B cell (primary cell): ENCODE measurements around the gene SNX19. TPM values are rescaled to one million over a fixed set of nuclear protein-coding genes. Genes with fewer than 3 reads are reported as not detected.

Experiments
- ATAC-seq: fragments of 200-7000 bp; cut with Tn5 transposase; one replicate; pipeline ENCODE4 v1.10.0; 2021; ENCODE audit warnings: low read depth, mild to moderate bottlenecking, moderate number of reproducible peaks, moderate library complexity
- CTCF ChIA-PET: fragments of 350-600 bp; sonication (Branson Sonifier 250); formaldehyde crosslinking; loops from one replicate; lab custom pipeline; 2021; ENCODE audit warnings: antibody characterized with exemption, inconsistent platforms; lab: Charles Lee
- POLR2A ChIA-PET: fragments of 350-600 bp; sonication (Branson Sonifier 250); formaldehyde crosslinking; loops from one replicate; lab custom pipeline; 2021; ENCODE audit warnings: antibody characterized with exemption; lab: Charles Lee
- DNase-seq: peaks from one replicate; pipeline ENCODE4 v3.0.0; 2013
- H2AFZ ChIP-seq: 2 replicates; pipeline ENCODE4 v1.6.1; 2012; ENCODE audit warnings: mild to moderate bottlenecking, low read depth, low read length; ENCODE audit not compliant: insufficient read depth, poor library complexity, severe bottlenecking
- H3K27ac ChIP-seq, 2 donors: 1 replicate in 1 of 2; 2 replicates in 1 of 2; pipeline ENCODE4 v1.5.1; 2012 to 2013; ENCODE audit warnings: low read length in 2 of 2, mild to moderate bottlenecking in 2 of 2, moderate library complexity in 1 of 2
- H3K27me3 ChIP-seq, 4 experiments: fragments of 200-600 bp in 1 of 4; sonication (generic) in 1 of 4; replicated peaks in 1 of 4; 1 replicate in 2 of 4; 2 replicates in 2 of 4; pipeline versions ENCODE4 v1.6.1 to v1.7.0; 2013 to 2016; ENCODE audit warnings: low read length in 3 of 4, mild to moderate bottlenecking in 2 of 4, mixed read lengths in 1 of 4, moderate library complexity in 1 of 4; ENCODE audit not compliant: insufficient read depth in 4 of 4, control insufficient read depth in 3 of 4; ENCODE audit errors: control extremely low read depth in 1 of 4
- H3K36me3 ChIP-seq, 2 experiments: replicated peaks in 1 of 2; 1 replicate in 1 of 2; 2 replicates in 1 of 2; pipeline versions ENCODE4 v1.6.1 to v1.7.1; 2013; ENCODE audit warnings: low read length in 1 of 2; ENCODE audit not compliant: insufficient read depth in 2 of 2, control insufficient read depth in 1 of 2; ENCODE audit errors: control extremely low read depth in 1 of 2, extremely low read depth in 1 of 2
- H3K4me1 ChIP-seq, 2 donors: fragments of 200-600 bp in 1 of 2; sonication (generic) in 1 of 2; 1 replicate in 1 of 2; 2 replicates in 1 of 2; pipeline versions ENCODE4 v1.5.1 to v1.6.1; 2013 to 2017; ENCODE audit warnings: low read length in 2 of 2; ENCODE audit not compliant: control insufficient read depth in 2 of 2, insufficient read depth in 2 of 2
- H3K4me2 ChIP-seq: replicated peaks from 2 replicates; pipeline ENCODE3; 2012; ENCODE audit warnings: mild to moderate bottlenecking, low read depth, low read length; ENCODE audit not compliant: poor library complexity, severe bottlenecking
- H3K4me3 ChIP-seq, 5 experiments: fragments of 200-600 bp in 1 of 5; sonication (generic) in 1 of 5; 1 replicate in 3 of 5; 2 replicates in 2 of 5; pipeline versions ENCODE4 v1.5.1 to v1.7.0; 2011 to 2016; ENCODE audit warnings: low read length in 4 of 5, mild to moderate bottlenecking in 4 of 5, low read depth in 2 of 5, control low read depth in 1 of 5, moderate library complexity in 1 of 5; ENCODE audit not compliant: insufficient read depth in 1 of 5; ENCODE audit errors: control extremely low read depth in 1 of 5, extremely low read depth in 1 of 5
- H3K79me2 ChIP-seq: fragments of 200-600 bp; sonication (generic); one replicate; pipeline ENCODE4 v1.6.0; 2016; ENCODE audit warnings: low read length; ENCODE audit not compliant: control insufficient read depth, insufficient read depth
- H3K9ac ChIP-seq: fragments of 200-600 bp; sonication (generic); 2 replicates; pipeline ENCODE4 v1.6.1; 2017; ENCODE audit warnings: mild to moderate bottlenecking, low read length, moderate library complexity
- H3K9me3 ChIP-seq, 3 donors: one replicate each; pipeline versions ENCODE4 v1.6.1 to v1.7.1; 2013; ENCODE audit warnings: low read length in 2 of 3; ENCODE audit not compliant: control insufficient read depth in 2 of 3, insufficient read depth in 1 of 3; ENCODE audit errors: control extremely low read depth in 1 of 3
- H4K20me1 ChIP-seq: 2 replicates; pipeline ENCODE4 v1.6.0; 2012; ENCODE audit warnings: mild to moderate bottlenecking, low read length; ENCODE audit not compliant: insufficient read depth, control insufficient read depth, poor library complexity, severe bottlenecking
- H3K27ac Mint-ChIP-seq: one replicate; pipeline ENCODE4 v1.8.0; 2021; ENCODE audit warnings: mixed read lengths
- H3K27me3 Mint-ChIP-seq: one replicate; pipeline ENCODE4 v1.8.0; 2021; ENCODE audit warnings: mixed read lengths
- H3K4me1 Mint-ChIP-seq: one replicate; pipeline ENCODE4 v1.8.0; 2021; ENCODE audit warnings: mixed read lengths
- H3K4me3 Mint-ChIP-seq: one replicate; pipeline ENCODE4 v1.8.0; 2021; ENCODE audit warnings: mixed read lengths
- H3K9me3 Mint-ChIP-seq: one replicate; pipeline ENCODE4 v1.8.0; 2022; ENCODE audit warnings: mixed read lengths; ENCODE audit not compliant: insufficient read depth
- EZH2 ChIP-seq: IDR thresholded peaks from 2 replicates; pipeline ENCODE4 v1.6.1; 2012; ENCODE audit warnings: borderline replicate concordance, low read depth, mild to moderate bottlenecking, moderate library complexity, low read length; ENCODE audit not compliant: insufficient read depth, poor library complexity, severe bottlenecking
- WGBS: methylation state at CpG from one replicate; pipeline ENCODE4 v1.1.5; 2013; ENCODE audit warnings: missing lambda C conversion rate; ENCODE audit not compliant: insufficient coverage; 5-methylcytosine and 5-hydroxymethylcytosine counted together
- intact Hi-C: fragments of 100-400 bp; cut with micrococcal nuclease; formaldehyde crosslinking; loops from one replicate; pipeline ENCODE4 v1.10.0; 2022
- polyA plus RNA-seq: library from polyadenylated mRNA; depleted of rRNA; stranded (reverse); fragments of >200 nt; gene quantifications from 2 replicates; pipeline ENCODE4 v1.2.3, GENCODE V29; 2012
- total RNA-seq, 2 donors: library from RNA; stranded (reverse); fragments of 120-200 nt in 1 of 2; gene quantifications; 1 replicate in 1 of 2; 2 replicates in 1 of 2; pipeline versions ENCODE4 v1.2.3 to v1.2.4, GENCODE V29; 2013 to 2022
- TF ChIP-seq, protein P1 (sequence below): fragments of 200-600 bp; IDR thresholded peaks from one replicate; pipeline ENCODE4 v1.8.0; 2022; ENCODE audit warnings: antibody characterized with exemption, mild to moderate bottlenecking

The SNX19 gene
- total and polyA plus RNA-seq, 2 donors (not counting 1 experiment from before 2014, with no cell fraction given): 24.2 to 74.0 TPM

DNA sequence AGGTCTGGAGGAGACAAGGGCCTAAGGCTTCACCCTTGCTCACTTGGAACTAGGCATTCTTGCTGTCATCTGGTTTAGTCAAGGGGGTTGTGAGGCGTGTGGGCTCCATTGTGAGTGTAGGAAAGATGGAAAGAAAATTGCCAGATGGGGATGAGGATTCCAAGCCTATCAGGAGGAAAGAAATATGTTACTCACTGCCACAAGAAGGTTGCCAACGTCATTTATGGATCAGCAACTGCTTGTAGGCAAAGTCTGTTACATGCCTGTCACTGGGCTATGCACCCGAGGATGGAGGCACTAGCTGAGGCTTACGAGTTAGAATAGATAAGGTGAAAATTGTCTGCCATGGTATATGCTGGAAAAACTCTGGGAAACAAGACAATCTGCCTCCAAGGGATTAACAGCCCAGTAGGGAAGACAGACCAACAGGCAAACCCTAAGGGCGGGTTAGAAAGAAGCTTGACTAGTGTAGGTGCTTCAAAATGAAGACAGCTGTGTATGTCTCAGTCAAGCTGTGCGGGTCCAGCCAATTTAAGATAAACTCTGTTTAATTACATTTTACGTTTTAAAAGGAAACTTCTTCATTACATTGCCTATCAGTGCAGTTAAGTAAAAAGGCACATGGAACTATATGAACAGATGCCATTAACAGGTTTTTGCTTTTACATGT is 47.4 kb downstream of the SNX19 start:
- CTCF ChIA-PET: interaction anchor here (1.3 kb wide), 1 partner anchor 10 kb away, joined by 3 read pairs; no protein-coding TSS in a partner anchor

DNA sequence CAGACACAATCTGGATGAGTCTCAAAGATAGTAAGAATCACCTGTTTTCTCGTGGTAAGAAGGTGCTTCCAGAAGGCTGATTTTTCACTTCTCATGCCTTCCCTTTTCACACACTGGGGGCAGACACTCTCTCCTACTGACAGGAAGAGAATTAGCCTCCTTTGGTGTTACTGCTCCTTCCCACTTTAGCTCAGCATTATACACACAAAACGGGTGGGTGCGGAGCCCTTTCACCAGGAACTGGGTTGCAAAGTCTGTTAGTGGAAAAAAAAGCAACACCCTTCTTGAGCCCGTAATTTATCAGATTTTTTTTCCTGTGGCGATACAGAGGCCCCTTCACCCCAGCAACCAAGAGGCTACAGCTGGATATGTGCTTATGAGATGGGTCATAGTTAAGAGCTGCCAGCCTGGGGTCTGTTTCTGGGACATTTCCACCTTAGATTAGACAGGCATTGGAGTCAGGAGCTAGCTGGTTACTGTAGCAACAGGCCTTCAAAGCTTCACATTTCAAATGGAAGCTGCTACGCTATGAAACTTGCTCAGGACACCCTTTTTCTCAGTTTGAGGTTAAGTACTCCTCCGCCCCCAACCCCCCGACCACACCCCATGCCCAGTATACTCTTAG is 48.1 kb downstream of the SNX19 start:
- Histone ChIP-seq H3K36me3 (peaks cover 8 to 9% of the 10 kb centered on the region in 2 experiments), H3K79me2 (no peaks in the 10 kb centered on the region), H3K27me3 (no peaks in the 10 kb centered on the region), H4K20me1 (no peaks in the 10 kb centered on the region), H2AFZ (no peak overlapping the region), H3K9me3 (no peaks in the 10 kb centered on the region), H3K4me1 (no peaks in the 10 kb centered on the region), H3K27ac (no peak overlapping the region), H3K4me3 (no peak overlapping the region), H3K9ac (no peak overlapping the region), H3K4me2 (no peak overlapping the region)
- CTCF ChIA-PET: interaction anchor here (0.6 to 1.1 kb wide), 2 partner anchors 434 to 436 kb away, joined by 3 read pairs; no protein-coding TSS in a partner anchor
- no peaks in the 10 kb centered on the region for H3K27me3 Mint-ChIP-seq
- intact Hi-C loops: no loop called here
- no peaks in the 10 kb centered on the region for H3K4me1 Mint-ChIP-seq
- no peak overlapping the region for H3K4me3 Mint-ChIP-seq
- TF ChIP-seq, protein P1, sequence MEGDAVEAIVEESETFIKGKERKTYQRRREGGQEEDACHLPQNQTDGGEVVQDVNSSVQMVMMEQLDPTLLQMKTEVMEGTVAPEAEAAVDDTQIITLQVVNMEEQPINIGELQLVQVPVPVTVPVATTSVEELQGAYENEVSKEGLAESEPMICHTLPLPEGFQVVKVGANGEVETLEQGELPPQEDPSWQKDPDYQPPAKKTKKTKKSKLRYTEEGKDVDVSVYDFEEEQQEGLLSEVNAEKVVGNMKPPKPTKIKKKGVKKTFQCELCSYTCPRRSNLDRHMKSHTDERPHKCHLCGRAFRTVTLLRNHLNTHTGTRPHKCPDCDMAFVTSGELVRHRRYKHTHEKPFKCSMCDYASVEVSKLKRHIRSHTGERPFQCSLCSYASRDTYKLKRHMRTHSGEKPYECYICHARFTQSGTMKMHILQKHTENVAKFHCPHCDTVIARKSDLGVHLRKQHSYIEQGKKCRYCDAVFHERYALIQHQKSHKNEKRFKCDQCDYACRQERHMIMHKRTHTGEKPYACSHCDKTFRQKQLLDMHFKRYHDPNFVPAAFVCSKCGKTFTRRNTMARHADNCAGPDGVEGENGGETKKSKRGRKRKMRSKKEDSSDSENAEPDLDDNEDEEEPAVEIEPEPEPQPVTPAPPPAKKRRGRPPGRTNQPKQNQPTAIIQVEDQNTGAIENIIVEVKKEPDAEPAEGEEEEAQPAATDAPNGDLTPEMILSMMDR: no peak
- TF ChIP-seq EZH2: no peak
- WGBS: 90% methylated on average over 2 of the region's 8 CpGs
- no peaks in the 10 kb centered on the region for H3K9me3 Mint-ChIP-seq
- H3K27ac Mint-ChIP-seq: no peak overlapping the region
- POLR2A ChIA-PET: no interaction called here
- DNase-seq (no peak), ATAC-seq (no peak)

More for the DNA sequence above, 47.4 kb downstream of the SNX19 start:
- Histone ChIP-seq H3K9ac (no peak overlapping the region), H3K4me2 (no peak overlapping the region), H3K4me1 (no peaks in the 10 kb centered on the region), H3K9me3 (no peaks in the 10 kb centered on the region), H3K36me3 (peaks cover 11 to 14% of the 10 kb centered on the region in 2 experiments), H2AFZ (no peak overlapping the region), H4K20me1 (no peaks in the 10 kb centered on the region), H3K27ac (no peak overlapping the region), H3K79me2 (no peaks in the 10 kb centered on the region), H3K27me3 (no peaks in the 10 kb centered on the region), H3K4me3 (no peak overlapping the region)
- no peaks in the 10 kb centered on the region for H3K4me1 Mint-ChIP-seq
- POLR2A ChIA-PET: no interaction called here
- ATAC-seq: no peak
- H3K27me3 Mint-ChIP-seq: no peaks in the 10 kb centered on the region
- H3K9me3 Mint-ChIP-seq: no peaks in the 10 kb centered on the region
- H3K4me3 Mint-ChIP-seq: no peak overlapping the region
- intact Hi-C loops: no loop called here
- TF ChIP-seq EZH2: no peak
- TF ChIP-seq, protein P1: no peak
- DNase-seq: no peak
- H3K27ac Mint-ChIP-seq: no peak overlapping the region
- WGBS: 97% methylated on average over 5 of the region's 7 CpGs
